Peyer's patch (tissue), 4 donors: Measurements from ENCODE around the gene RELL1. TPM values are rescaled to one million over a fixed set of nuclear protein-coding genes. Genes with fewer than 3 reads are reported as not detected.
A peak's percentile ranks its signal among the peaks of the same experiment; 100 is the strongest.

Experiments used
- DNase-seq, 3 donors: peaks; one replicate each; pipeline ENCODE4 v3.0.0-alpha.2; 2017 to 2019
- H3K27ac ChIP-seq, 4 donors: fragments of 200-600 bp; sonication (generic); one replicate each; pipeline ENCODE4 v1.5.1; 2016 to 2019
- H3K27me3 ChIP-seq, 2 donors: fragments of 200-600 bp; sonication (generic); one replicate each; pipeline ENCODE4 v1.5.1; 2019
- H3K36me3 ChIP-seq, 3 donors: fragments of 200-600 bp; sonication (generic); one replicate each; pipeline ENCODE4 v1.5.1; 2016 to 2019
- H3K4me1 ChIP-seq, 4 donors: fragments of 200-600 bp; sonication (generic); one replicate each; pipeline ENCODE4 v1.5.1; 2016 to 2019
- H3K4me3 ChIP-seq, 4 donors: fragments of 200-600 bp; sonication (generic); 1 replicate in 3 of 4; 2 replicates in 1 of 4; pipeline ENCODE4 v1.5.1; 2016 to 2019; ENCODE audit warnings: mild to moderate bottlenecking in 1 of 4
- H3K9me3 ChIP-seq, 4 donors: fragments of 200-600 bp; sonication (generic); one replicate each; pipeline ENCODE4 v1.5.1; 2016 to 2019; ENCODE audit warnings: mild to moderate bottlenecking in 1 of 4
- POLR2A ChIP-seq, 2 donors: fragments of 450-650 bp; IDR thresholded peaks; one replicate each; pipeline ENCODE4 v1.5.1; 2017; ENCODE audit warnings: antibody characterized with exemption in 2 of 2, mild to moderate bottlenecking in 2 of 2, moderate library complexity in 2 of 2
- total RNA-seq, 4 donors: library from RNA; depleted of rRNA; stranded (reverse); fragments of >200 nt; gene quantifications; one replicate each; pipeline ENCODE4 v1.1.0, GENCODE V29; 2016
- TF ChIP-seq, protein P1 (sequence below), 6 experiments: fragments of 450-650 bp in 4 of 6; fragments of 200-600 bp in 2 of 6; sonication (generic) in 1 of 6; IDR thresholded peaks; one replicate each; pipeline ENCODE4 v1.5.1; 2017 to 2019; ENCODE audit warnings: antibody characterized with exemption in 6 of 6, mild to moderate bottlenecking in 3 of 6, moderate library complexity in 1 of 6

Gene RELL1
- total RNA-seq, 4 donors from 2014 or later, result 43.2 to 76.2 (median 55.8) TPM

DNA sequence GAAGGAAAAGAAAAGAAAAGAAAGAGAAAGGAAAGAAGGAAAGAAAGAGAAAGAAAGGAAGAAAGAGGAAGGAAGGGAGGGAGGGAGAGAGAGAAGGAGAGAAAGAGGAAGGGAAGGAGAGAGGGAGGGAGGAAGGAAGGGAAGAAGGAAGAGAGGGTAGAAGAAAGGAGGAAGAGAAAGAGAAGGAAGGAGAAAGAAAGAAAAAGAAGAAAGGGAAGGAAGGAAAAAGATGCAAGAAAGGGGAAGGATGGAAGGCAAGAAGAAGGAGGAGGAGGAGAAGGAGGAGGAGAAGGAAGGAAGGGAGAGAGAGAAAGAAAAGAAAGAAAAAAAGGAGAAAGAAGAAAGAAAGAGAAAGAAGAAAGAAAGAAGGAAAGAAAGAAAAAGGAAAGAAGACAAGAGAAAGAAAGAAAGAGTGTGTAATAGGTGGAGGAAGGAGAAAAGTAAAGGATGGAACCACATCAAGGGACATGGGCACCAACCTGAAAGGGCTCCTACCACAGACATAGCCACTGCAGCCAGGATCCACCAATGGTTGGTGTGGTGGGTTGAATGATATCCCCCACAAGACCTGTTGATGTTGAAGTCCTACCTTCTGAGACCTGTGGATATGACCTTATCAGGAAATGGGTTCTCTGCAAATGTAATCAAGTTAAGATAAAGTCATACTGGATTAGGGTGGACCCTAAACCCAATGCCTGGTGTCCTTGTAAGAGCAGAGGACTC lies 80.2 kb downstream of the RELL1 start:
- H3K27ac ChIP-seq, result no peak overlapping the region
- peaks cover 0 to 8% (median 0%) of the 10 kb centered on the region in 4 donors for H3K4me1 ChIP-seq
- H3K27me3 ChIP-seq, result no peaks in the 10 kb centered on the region
- no peak for TF ChIP-seq POLR2A (IDR thresholded peaks at IDR 0.05)
- TF ChIP-seq, protein P1, sequence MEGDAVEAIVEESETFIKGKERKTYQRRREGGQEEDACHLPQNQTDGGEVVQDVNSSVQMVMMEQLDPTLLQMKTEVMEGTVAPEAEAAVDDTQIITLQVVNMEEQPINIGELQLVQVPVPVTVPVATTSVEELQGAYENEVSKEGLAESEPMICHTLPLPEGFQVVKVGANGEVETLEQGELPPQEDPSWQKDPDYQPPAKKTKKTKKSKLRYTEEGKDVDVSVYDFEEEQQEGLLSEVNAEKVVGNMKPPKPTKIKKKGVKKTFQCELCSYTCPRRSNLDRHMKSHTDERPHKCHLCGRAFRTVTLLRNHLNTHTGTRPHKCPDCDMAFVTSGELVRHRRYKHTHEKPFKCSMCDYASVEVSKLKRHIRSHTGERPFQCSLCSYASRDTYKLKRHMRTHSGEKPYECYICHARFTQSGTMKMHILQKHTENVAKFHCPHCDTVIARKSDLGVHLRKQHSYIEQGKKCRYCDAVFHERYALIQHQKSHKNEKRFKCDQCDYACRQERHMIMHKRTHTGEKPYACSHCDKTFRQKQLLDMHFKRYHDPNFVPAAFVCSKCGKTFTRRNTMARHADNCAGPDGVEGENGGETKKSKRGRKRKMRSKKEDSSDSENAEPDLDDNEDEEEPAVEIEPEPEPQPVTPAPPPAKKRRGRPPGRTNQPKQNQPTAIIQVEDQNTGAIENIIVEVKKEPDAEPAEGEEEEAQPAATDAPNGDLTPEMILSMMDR (IDR thresholded peaks at IDR 0.05), result no peak
- peaks cover 0 to 14% (median 4%) of the 10 kb centered on the region in 3 donors for H3K36me3 ChIP-seq
- H3K4me3 ChIP-seq, result no peak overlapping the region
- no peak for DNase-seq
- no peaks in the 10 kb centered on the region for H3K9me3 ChIP-seq

GRCh38 chr4:37604461-37604860 lies 81.7 kb downstream of the RELL1 start:
- no peak overlapping the region for H3K27ac ChIP-seq
- DNase-seq, result no peak
- no peak for TF ChIP-seq POLR2A (IDR thresholded peaks at IDR 0.05)
- TF ChIP-seq, protein P1 (IDR thresholded peaks at IDR 0.05), result no peak
- peaks cover 0 to 8% (median 0%) of the 10 kb centered on the region in 4 donors for H3K4me1 ChIP-seq
- H3K9me3 ChIP-seq, result no peaks in the 10 kb centered on the region
- no peak overlapping the region for H3K4me3 ChIP-seq
- H3K36me3 ChIP-seq, result peaks cover 0 to 6% (median 2%) of the 10 kb centered on the region in 3 donors
- no peaks in the 10 kb centered on the region for H3K27me3 ChIP-seq

DNA sequence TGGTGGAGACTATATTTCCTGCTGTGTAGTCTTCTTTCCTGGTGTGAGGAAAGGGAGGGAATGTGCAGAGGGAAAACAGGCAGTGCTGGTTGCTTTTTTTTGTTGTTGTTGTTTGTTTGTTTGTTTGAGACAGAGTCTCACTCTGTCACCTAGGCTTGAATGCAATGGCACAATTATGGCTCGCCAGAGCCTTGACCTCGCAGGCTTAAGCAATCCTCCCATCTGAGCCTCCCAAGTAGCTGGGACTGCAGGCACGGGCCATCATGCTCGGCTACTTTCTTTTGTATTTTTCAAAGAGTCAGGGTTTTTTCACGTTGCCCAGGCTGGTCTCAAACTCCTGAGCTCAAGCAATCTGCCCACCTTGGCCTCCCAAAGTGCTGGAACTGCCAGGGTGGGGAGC lies 82.5 kb downstream of the RELL1 start:
- Histone ChIP-seq H3K27ac (no peak overlapping the region), H3K4me3 (no peak overlapping the region), H3K4me1 (peaks cover 0 to 8% (median 0%) of the 10 kb centered on the region in 4 donors), H3K27me3 (no peaks in the 10 kb centered on the region), H3K36me3 (no peaks in the 10 kb centered on the region), H3K9me3 (no peaks in the 10 kb centered on the region)
- no peak for DNase-seq
- TF ChIP-seq POLR2A (IDR thresholded peaks at IDR 0.05), result no peak
- TF ChIP-seq, protein P1 (IDR thresholded peaks at IDR 0.05), result no peak

DNA sequence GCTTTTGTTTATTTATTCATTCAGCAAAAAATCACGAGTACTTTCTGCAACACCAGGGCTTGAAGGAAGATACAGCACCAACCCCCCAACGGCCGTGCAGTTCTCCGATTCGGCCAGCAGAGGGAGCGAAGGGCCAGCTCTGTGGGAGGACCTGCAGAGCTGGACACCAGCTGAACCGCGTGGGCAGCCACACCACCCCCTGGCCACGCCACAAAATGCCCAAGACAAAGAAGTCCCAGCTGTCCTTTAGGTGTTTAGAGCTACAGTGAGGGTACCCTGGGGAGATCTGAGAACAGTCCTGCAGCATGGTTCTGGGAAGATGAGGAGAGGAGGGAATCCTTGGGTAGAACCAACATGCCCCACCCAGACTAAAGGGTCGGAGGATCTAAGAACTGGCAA lies 83.1 kb downstream of the RELL1 start:
- Histone ChIP-seq H3K27me3 (no peaks in the 10 kb centered on the region), H3K36me3 (no peaks in the 10 kb centered on the region), H3K27ac (no peak overlapping the region), H3K9me3 (no peaks in the 10 kb centered on the region), H3K4me1 (peaks cover 0 to 8% (median 0%) of the 10 kb centered on the region in 4 donors), H3K4me3 (no peak overlapping the region)
- TF ChIP-seq, protein P1 (IDR thresholded peaks at IDR 0.05), result peak; percentile 87 to 98 (median 94)
- no peak for TF ChIP-seq POLR2A (IDR thresholded peaks at IDR 0.05)
- DNase-seq, result peak; percentile 69 to 91 (median 90)

GRCh38 chr4:37602454-37603069 lies 83.6 kb downstream of the RELL1 start:
- TF ChIP-seq, protein P1 (IDR thresholded peaks at IDR 0.05), result no peak
- no peak for TF ChIP-seq POLR2A (IDR thresholded peaks at IDR 0.05)
- DNase-seq, result no peak
- H3K36me3 ChIP-seq, result no peaks in the 10 kb centered on the region
- no peaks in the 10 kb centered on the region for H3K9me3 ChIP-seq
- peaks cover 0 to 8% (median 0%) of the 10 kb centered on the region in 4 donors for H3K4me1 ChIP-seq
- H3K27me3 ChIP-seq, result no peaks in the 10 kb centered on the region
- no peak overlapping the region for H3K27ac ChIP-seq
- no peak overlapping the region for H3K4me3 ChIP-seq
